Measurements from ENCODE around the gene TBC1D20.
A peak's percentile ranks its signal among the peaks of the same experiment; 100 is the strongest.

TBC1D20 gene

GRCh38 chr20:437787-438486 lies 24.4 kb downstream of the TBC1D20 start:
- no peak for DNase-seq

DNA sequence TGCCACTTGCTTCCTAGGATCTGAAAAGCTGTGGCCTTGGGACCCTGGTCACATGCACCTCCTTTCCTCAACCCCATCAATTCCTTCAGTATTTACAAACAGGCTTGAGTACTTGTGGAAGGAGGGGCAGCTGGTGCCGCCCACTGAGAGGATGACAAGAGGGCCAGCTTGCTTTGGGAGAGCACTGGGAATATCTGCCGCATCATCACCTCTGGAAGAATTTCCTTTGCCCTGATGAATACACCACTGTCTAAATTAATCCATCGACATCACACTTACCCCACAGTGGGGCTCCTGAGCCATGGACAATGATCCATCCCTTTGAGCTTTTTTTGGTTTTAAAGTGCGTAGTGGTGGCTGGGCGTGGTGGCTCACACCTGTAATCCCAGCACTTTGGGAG lies 25.9 kb downstream of the TBC1D20 start:
- no peak for DNase-seq

- no peak for DNase-seq
Measured at GRCh38 chr20:435558-435957, 26.8 kb downstream of the TBC1D20 start.

DNA sequence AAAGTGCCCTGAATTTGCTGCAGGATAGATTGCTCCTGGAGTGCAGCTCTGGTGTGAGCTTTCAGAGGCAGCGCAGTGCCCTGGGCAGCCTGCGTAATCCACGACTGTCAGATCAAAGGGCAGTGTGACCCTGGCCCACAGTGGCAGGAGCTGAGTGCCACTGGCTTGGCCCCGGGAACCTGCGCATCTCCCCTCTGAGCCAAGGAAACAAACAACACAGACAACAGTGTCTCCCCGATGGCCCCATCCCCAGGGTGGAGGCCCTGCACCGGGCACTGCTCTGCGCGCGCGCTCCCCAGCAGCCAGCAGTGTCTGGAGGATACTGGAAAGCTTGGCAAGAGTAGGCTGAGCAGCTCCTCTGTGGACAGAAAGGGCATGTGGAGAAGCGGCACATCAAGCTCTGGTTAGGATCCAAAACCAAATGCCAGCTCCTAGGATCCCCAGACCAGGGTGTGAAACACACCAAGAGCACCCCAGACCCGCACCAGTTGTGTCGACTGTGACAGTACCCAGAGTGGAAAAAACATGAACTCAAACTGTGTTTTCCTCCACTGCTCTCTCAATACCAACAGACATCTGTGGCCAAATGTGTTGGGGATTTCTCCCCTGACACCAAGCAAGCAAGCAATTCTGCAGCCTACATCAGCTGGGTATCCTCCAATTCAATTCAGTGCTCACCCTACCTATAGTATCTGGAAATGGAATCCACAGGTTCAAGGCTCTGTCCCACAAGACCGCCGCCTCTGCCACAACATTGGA lies 27.5 kb downstream of the TBC1D20 start:
- DNase-seq: no peak

GRCh38 chr20:434221-434620 lies 28.1 kb downstream of the TBC1D20 start:
- DNase-seq: no peak

DNA sequence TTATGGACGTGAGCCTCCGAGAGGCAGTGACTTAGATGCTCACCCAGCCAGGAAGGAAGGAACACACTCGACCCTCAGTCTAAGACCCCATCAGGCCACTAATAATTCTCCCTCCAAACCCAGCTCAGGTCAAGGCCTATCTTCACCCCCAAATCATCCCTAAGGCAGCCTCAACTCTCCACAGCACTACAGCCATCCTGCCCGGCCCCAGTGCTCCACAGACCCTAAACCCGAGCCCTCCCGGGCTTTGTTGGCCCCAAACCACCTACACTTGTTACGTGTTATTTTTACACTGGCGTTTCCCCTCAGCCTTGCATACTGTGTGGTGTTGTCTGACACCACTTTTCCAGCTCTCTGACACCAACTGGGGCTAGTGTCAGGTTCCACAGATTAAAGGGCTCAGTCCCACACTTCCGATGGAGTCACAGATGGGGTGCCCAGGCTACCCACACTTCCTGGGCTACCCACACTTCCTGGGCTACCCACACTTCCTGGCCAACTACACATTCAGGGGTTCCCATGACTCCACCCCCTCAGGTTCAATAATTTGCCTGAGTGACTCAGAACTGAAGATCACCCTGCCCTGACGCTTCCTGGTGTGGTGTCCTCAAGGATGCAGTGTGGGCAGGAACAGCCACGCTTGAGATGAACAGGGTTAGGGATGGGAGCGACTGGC lies 28.9 kb downstream of the TBC1D20 start:
- DNase-seq: no peak

- DNase-seq: no peak
Measured at GRCh38 chr20:432677-433299, 29.5 kb downstream of the TBC1D20 start.

DNA sequence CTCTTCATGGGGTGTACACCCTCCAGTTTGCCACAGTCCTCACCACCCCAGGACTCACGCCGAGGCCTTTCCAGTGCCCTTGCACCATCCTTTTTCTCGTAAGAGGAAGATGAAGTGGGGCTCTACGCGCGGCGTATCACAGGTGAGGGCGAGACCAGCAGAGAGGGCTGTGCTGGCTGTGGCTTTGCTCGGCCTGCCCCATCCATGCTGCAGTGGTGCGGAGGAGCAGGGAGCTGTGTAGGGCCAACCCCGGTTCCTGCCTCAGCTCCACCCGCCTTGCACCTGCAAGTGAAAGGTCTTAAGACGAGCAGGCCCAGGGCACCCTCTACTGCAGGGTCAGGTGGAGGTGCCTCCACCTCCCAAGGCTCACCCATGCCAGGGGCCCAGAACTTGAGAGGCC lies 30.1 kb downstream of the TBC1D20 start:
- DNase-seq: no peak

DNA sequence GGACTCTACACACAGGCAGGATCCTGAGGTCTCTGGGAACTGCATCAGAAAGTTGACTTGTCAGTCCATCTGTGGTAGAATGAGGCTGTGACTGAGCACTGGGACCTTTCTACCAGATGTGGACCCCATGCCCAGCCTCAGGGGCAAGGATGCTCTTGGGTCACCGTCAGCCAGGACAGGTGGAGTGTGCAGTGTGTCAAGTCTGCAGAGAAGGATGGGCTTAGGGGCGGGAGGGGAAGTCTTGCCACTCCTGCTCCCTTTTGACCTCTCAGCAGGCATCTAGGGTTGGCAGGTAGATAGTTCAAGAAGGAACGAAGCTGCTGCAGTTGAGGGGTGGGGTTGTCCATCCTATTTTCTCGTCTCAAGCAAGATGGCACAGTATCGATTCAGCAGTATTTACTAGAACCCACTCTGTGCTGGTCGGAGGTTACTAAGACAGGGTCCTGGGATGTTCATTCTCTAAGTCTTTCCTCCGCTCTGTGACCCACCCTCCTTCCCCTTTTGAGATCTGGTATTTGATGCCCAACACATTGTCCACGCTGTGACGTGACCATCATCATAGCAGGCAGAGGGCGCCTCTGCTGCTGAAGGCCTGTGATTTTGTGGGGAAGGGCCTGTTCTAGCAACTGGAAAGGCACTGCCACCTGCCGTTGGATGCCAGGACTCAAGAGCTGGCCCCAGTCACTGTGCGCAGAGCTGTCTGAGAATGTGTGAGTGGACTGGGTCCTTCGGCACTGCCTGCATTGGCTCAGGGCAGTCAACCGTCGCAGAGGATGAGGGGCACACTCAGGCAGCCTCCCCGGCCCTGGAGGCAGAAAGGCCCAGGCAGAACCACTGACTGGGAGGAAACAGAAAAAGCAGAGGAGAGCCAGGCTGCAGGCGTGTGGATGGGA lies 31.1 kb downstream of the TBC1D20 start:
- DNase-seq: peak; percentile 68

DNA sequence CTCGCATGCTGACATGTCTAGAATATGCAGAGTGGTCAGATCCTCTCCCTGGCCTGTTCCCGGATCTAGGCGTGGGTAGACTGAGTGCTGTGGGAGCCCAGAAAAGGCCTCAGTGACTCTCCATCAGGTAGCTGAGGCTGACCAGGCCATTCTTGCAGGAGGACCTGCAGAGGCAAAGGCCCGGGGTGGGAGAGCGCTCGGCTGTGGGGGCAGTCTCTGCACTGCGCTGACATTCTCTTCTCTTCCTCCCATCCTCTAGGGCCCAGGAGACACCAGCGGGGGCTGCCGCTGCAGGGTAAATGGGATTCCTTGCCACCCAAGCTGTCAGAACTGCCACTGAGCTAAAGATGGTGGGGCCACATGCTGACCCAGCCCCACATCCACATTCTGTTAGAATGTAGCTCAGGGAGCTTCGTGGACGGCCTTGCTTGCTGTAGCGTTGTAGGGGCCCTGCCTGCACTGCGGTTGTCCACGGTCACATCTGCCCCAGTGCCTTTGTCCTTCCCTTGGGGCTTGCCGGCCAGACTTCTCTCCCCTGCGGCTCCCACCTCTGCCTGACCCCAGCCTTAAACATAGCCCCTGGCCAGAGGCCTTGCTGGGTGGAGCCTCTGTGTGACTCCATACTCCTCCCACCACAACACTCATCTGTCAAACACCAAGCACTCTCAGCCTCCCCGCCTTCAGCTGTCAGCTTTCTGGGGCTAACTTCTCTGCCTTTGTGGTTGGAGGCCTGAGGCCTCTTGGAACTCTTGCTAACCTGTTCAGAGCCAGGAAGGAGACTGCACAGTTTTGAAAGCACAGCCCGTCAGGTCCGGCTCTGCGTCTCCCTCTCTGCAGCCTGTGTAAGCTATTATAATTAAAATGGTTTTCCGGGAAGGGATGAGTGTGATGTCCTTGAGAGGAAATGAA lies 32.0 kb downstream of the TBC1D20 start:
- no peak for DNase-seq

DNA sequence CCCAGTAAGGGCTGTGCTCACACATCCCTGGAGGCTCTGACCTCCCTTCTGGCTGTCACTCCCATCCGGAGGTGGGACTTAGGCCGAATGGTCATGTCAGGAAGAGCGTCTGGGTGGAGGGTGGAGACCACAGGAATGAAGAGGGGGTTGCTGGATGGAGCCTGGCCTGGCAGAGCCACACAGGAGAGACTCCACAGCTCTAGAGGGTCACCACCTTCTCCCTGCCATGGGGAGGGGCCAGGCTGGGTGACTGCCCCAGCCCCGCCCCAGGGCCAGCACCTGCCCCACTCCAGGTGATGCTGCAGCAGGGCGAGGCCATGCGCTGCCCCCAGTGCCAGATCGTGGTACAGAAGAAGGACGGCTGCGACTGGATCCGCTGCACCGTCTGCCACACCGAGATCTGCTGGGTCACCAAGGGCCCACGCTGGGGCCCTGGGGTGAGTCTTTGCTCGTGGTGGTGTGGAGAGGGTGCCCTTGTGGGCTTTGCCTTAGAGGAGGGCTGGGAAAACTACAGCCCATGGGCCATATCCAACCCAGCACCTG lies 33.6 kb downstream of the TBC1D20 start:
- no peak for DNase-seq

- no peak for DNase-seq
Measured at GRCh38 chr20:427849-428657, 34.3 kb downstream of the TBC1D20 start.

DNA sequence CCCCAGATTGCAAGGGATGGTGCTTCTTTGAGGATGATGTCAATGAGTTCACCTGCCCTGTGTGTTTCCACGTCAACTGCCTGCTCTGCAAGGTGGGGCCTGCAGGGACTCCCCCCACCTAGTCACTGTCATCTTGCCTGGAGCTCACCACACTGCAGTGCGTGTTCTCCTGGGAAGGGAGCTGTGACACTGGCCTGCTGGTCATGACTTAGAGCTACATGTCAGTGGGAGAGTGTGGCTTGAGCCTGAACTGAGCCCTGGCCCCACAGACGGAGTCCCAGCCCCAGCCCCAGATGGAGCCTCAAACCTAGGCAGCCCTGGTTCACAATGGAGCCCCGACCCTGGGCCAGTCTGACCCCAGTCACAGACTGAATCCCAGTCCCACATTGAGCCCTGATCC lies 34.9 kb downstream of the TBC1D20 start:
- DNase-seq: no peak

DNA sequence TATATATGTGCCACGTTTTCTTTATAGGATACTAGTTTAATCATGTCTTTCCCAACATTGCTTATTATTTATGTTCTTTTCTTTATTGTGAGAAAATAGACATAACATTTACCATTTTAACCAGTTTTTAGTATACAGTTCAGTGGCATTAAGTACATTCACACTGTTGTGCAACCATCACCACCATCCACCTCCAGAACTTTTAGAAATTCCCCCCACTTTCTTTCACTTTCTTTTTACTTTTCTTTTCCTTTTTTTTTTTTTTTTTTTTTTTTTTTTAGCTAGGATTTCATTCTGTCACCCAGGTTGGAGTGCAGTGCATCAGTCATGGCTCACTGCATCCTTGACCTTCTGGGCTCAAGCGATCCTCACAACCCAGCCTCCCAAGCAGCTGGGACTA lies 35.8 kb downstream of the TBC1D20 start:
- no peak for DNase-seq

- DNase-seq: no peak
Measured at GRCh38 chr20:421685-422250, 40.6 kb downstream of the TBC1D20 start.

GRCh38 chr20:420721-421574 lies 41.4 kb downstream of the TBC1D20 start:
- no peak for DNase-seq

DNA sequence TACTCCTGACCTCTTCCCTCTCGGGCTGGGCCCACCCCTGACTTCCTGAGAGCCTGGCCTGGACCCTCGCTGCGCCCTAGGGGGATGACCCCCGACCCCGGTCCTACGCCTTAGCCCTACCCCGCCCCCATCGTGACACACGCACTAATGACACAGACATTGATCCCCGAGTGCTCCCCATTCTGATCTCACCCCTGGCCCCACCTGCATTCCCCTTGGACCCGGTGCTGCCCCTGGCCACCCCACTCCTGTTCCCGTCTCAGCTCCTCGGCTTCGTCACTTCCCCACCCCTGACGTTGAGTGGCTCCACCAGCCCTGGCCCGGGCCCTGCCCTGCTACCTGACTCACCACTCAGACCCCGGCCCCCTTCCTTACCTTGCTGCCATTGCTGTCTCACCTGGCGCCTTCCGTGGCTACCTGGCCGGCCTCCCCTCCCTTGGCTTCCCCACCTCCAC lies 42.1 kb downstream of the TBC1D20 start:
- DNase-seq: no peak

DNA sequence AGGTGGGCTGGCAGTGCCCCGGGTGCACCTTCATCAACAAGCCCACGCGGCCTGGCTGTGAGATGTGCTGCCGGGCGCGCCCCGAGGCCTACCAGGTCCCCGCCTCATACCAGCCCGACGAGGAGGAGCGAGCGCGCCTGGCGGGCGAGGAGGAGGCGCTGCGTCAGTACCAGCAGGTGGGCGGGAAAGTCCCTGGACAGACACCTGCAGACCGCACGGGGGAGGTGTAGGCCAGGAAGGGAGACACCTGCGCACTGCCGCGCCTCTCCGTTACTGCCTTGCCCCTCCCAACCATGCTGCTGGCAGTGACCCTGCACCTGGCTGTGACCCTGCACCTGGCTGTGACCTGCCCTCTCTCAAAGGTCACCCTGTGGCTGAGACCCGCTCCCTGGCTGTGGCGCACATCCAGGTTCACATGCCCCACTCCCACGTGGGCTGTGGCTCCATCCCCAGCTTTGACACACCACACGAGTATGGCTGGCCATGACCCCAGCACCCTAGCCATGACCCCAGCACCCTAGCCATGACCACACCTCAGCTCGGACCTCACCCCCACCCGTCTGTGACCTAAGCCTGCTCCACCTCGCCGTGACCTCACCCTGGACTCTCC lies 42.7 kb downstream of the TBC1D20 start:
- no peak for DNase-seq
